ENCODE data around the gene MYO9B.

Gene MYO9B

GRCh38 chr19:17112271-17112670 lies 36.7 kb downstream of the MYO9B start:
- no peak overlapping the region for H3K4me3 ChIP-seq (ENCODE audit: control insufficient read depth in 1 of 7, extremely low read depth in 1 of 7, insufficient read depth in 4 of 7, low read depth in 2 of 7, low read length in 6 of 7)

GRCh38 chr19:17112700-17113099 lies 37.1 kb downstream of the MYO9B start:
- ChIA-PET CTCF (no interaction called here), POLR2A (no interaction called here)
- Histone ChIP-seq H3K4me3 (ENCODE audit: control insufficient read depth in 1 of 7, extremely low read depth in 1 of 7, insufficient read depth in 4 of 7, low read depth in 2 of 7, low read length in 6 of 7) (no peak overlapping the region), H3K27ac (ENCODE audit: insufficient read depth in 1 of 2, low read depth in 1 of 2, low read length in 2 of 2, poor library complexity in 1 of 2, severe bottlenecking in 2 of 2) (no peak overlapping the region), H3K27me3 (replicated peaks in 2 of 5; ENCODE audit: control insufficient read depth in 4 of 5, insufficient read depth in 5 of 5, low read length in 4 of 5) (no peaks in the 10 kb centered on the region), H3K4me1 (ENCODE audit: control extremely low read depth in 1 of 4, control insufficient read depth in 4 of 4, insufficient read depth in 4 of 4, low read length in 3 of 4) (peaks cover 2 to 70% (median 45%) of the 10 kb centered on the region in 4 experiments), H3K9me3 (ENCODE audit: control extremely low read depth in 1 of 5, control insufficient read depth in 4 of 5, insufficient read depth in 2 of 5, low read depth in 1 of 5, low read length in 4 of 5) (peaks cover 0 to 7% (median 0%) of the 10 kb centered on the region in 5 experiments), H3K36me3 (ENCODE audit: control insufficient read depth in 4 of 4, insufficient read depth in 4 of 4, low read length in 3 of 4) (peaks cover 5 to 57% (median 22%) of the 10 kb centered on the region in 4 experiments)
- 88% methylated on average over 7 of the region's 7 CpGs for WGBS (ENCODE audit: insufficient coverage)
- no peak for DNase-seq

More at GRCh38 chr19:17112271-17112670, 36.7 kb downstream of the MYO9B start:
- Histone ChIP-seq H3K36me3 (ENCODE audit: control insufficient read depth in 4 of 4, insufficient read depth in 4 of 4, low read length in 3 of 4) (peaks cover 5 to 62% (median 22%) of the 10 kb centered on the region in 4 experiments), H3K4me1 (ENCODE audit: control extremely low read depth in 1 of 4, control insufficient read depth in 4 of 4, insufficient read depth in 4 of 4, low read length in 3 of 4) (peaks cover 2 to 72% (median 46%) of the 10 kb centered on the region in 4 experiments), H3K9me3 (ENCODE audit: control extremely low read depth in 1 of 5, control insufficient read depth in 4 of 5, insufficient read depth in 2 of 5, low read depth in 1 of 5, low read length in 4 of 5) (peaks cover 0 to 7% (median 0%) of the 10 kb centered on the region in 5 experiments), H3K27me3 (replicated peaks in 2 of 5; ENCODE audit: control insufficient read depth in 4 of 5, insufficient read depth in 5 of 5, low read length in 4 of 5) (no peaks in the 10 kb centered on the region), H3K27ac (ENCODE audit: insufficient read depth in 1 of 2, low read depth in 1 of 2, low read length in 2 of 2, poor library complexity in 1 of 2, severe bottlenecking in 2 of 2) (no peak overlapping the region)
- POLR2A ChIA-PET: no interaction called here
- no peak for DNase-seq
- CTCF ChIA-PET: no interaction called here
- WGBS (ENCODE audit: insufficient coverage): 95% methylated on average over 13 of the region's 17 CpGs

- Histone ChIP-seq H3K4me1 (ENCODE audit: control extremely low read depth in 1 of 4, control insufficient read depth in 4 of 4, insufficient read depth in 4 of 4, low read length in 3 of 4) (peaks cover 2 to 65% (median 43%) of the 10 kb centered on the region in 4 experiments), H3K27ac (ENCODE audit: insufficient read depth in 1 of 2, low read depth in 1 of 2, low read length in 2 of 2, poor library complexity in 1 of 2, severe bottlenecking in 2 of 2) (no peak overlapping the region), H3K4me3 (ENCODE audit: control insufficient read depth in 1 of 7, extremely low read depth in 1 of 7, insufficient read depth in 4 of 7, low read depth in 2 of 7, low read length in 6 of 7) (no peak overlapping the region), H3K9me3 (ENCODE audit: control extremely low read depth in 1 of 5, control insufficient read depth in 4 of 5, insufficient read depth in 2 of 5, low read depth in 1 of 5, low read length in 4 of 5) (peaks cover 0 to 7% (median 0%) of the 10 kb centered on the region in 5 experiments), H3K27me3 (replicated peaks in 2 of 5; ENCODE audit: control insufficient read depth in 4 of 5, insufficient read depth in 5 of 5, low read length in 4 of 5) (no peaks in the 10 kb centered on the region), H3K36me3 (ENCODE audit: control insufficient read depth in 4 of 4, insufficient read depth in 4 of 4, low read length in 3 of 4) (peaks cover 5 to 52% (median 21%) of the 10 kb centered on the region in 4 experiments)
- CTCF ChIA-PET: no interaction called here
- POLR2A ChIA-PET: no interaction called here
- DNase-seq: no peak
- 76% methylated on average over 10 of the region's 17 CpGs for WGBS (ENCODE audit: insufficient coverage)
Measured at GRCh38 chr19:17113127-17113785, 37.7 kb downstream of the MYO9B start.

- Histone ChIP-seq H3K27ac (ENCODE audit: insufficient read depth in 1 of 2, low read depth in 1 of 2, low read length in 2 of 2, poor library complexity in 1 of 2, severe bottlenecking in 2 of 2) (no peak overlapping the region), H3K4me3 (ENCODE audit: control insufficient read depth in 1 of 7, extremely low read depth in 1 of 7, insufficient read depth in 4 of 7, low read depth in 2 of 7, low read length in 6 of 7) (no peak overlapping the region), H3K4me1 (ENCODE audit: control extremely low read depth in 1 of 4, control insufficient read depth in 4 of 4, insufficient read depth in 4 of 4, low read length in 3 of 4) (peaks cover 2 to 56% (median 38%) of the 10 kb centered on the region in 4 experiments), H3K27me3 (replicated peaks in 2 of 5; ENCODE audit: control insufficient read depth in 4 of 5, insufficient read depth in 5 of 5, low read length in 4 of 5) (no peaks in the 10 kb centered on the region), H3K36me3 (ENCODE audit: control insufficient read depth in 4 of 4, insufficient read depth in 4 of 4, low read length in 3 of 4) (peaks cover 7 to 59% (median 27%) of the 10 kb centered on the region in 4 experiments), H3K9me3 (ENCODE audit: control extremely low read depth in 1 of 5, control insufficient read depth in 4 of 5, insufficient read depth in 2 of 5, low read depth in 1 of 5, low read length in 4 of 5) (peaks cover 0 to 7% (median 0%) of the 10 kb centered on the region in 5 experiments)
- WGBS (ENCODE audit: insufficient coverage): 96% methylated on average over 12 of the region's 12 CpGs
- no peak for DNase-seq
- ChIA-PET POLR2A (no interaction called here), CTCF (no interaction called here)
Measured at GRCh38 chr19:17114414-17114831, 38.8 kb downstream of the MYO9B start.

- Histone ChIP-seq H3K27ac (ENCODE audit: insufficient read depth in 1 of 2, low read depth in 1 of 2, low read length in 2 of 2, poor library complexity in 1 of 2, severe bottlenecking in 2 of 2) (peak overlapping the region in 1 of 2 experiments; percentile 47), H3K4me3 (ENCODE audit: control insufficient read depth in 1 of 7, extremely low read depth in 1 of 7, insufficient read depth in 4 of 7, low read depth in 2 of 7, low read length in 6 of 7) (no peak overlapping the region), H3K36me3 (ENCODE audit: control insufficient read depth in 4 of 4, insufficient read depth in 4 of 4, low read length in 3 of 4) (peaks cover 4 to 56% (median 26%) of the 10 kb centered on the region in 4 experiments), H3K27me3 (replicated peaks in 2 of 5; ENCODE audit: control insufficient read depth in 4 of 5, insufficient read depth in 5 of 5, low read length in 4 of 5) (no peaks in the 10 kb centered on the region), H3K9me3 (ENCODE audit: control extremely low read depth in 1 of 5, control insufficient read depth in 4 of 5, insufficient read depth in 2 of 5, low read depth in 1 of 5, low read length in 4 of 5) (peaks cover 0 to 7% (median 0%) of the 10 kb centered on the region in 5 experiments), H3K4me1 (ENCODE audit: control extremely low read depth in 1 of 4, control insufficient read depth in 4 of 4, insufficient read depth in 4 of 4, low read length in 3 of 4) (peaks cover 0 to 41% (median 19%) of the 10 kb centered on the region in 4 experiments)
- POLR2A ChIA-PET: interaction anchor here (2.3 kb wide), 1 partner anchor 8 kb away, joined by 11 read pairs; no protein-coding TSS in a partner anchor
- no peak for DNase-seq
- CTCF ChIA-PET: interaction anchor here (1.7 kb wide), 1 partner anchor 8 kb away, joined by 7 read pairs; no protein-coding TSS in a partner anchor
- WGBS (ENCODE audit: insufficient coverage): 72% methylated on average over 13 of the region's 14 CpGs
Measured at GRCh38 chr19:17116996-17117702, 41.6 kb downstream of the MYO9B start.

GRCh38 chr19:17118957-17119356 lies 43.4 kb downstream of the MYO9B start:
- CTCF ChIA-PET: interaction anchor here (0.6 kb wide), 1 partner anchor 66 kb away, joined by 3 read pairs; no protein-coding TSS in a partner anchor
- Histone ChIP-seq H3K36me3 (ENCODE audit: control insufficient read depth in 4 of 4, insufficient read depth in 4 of 4, low read length in 3 of 4) (peaks cover 10 to 42% (median 24%) of the 10 kb centered on the region in 4 experiments), H3K27ac (ENCODE audit: insufficient read depth in 1 of 2, low read depth in 1 of 2, low read length in 2 of 2, poor library complexity in 1 of 2, severe bottlenecking in 2 of 2) (no peak overlapping the region), H3K9me3 (ENCODE audit: control extremely low read depth in 1 of 5, control insufficient read depth in 4 of 5, insufficient read depth in 2 of 5, low read depth in 1 of 5, low read length in 4 of 5) (peaks cover 0 to 7% (median 4%) of the 10 kb centered on the region in 5 experiments), H3K4me1 (ENCODE audit: control extremely low read depth in 1 of 4, control insufficient read depth in 4 of 4, insufficient read depth in 4 of 4, low read length in 3 of 4) (peaks cover 0 to 26% (median 13%) of the 10 kb centered on the region in 4 experiments), H3K4me3 (ENCODE audit: control insufficient read depth in 1 of 7, extremely low read depth in 1 of 7, insufficient read depth in 4 of 7, low read depth in 2 of 7, low read length in 6 of 7) (no peak overlapping the region), H3K27me3 (replicated peaks in 2 of 5; ENCODE audit: control insufficient read depth in 4 of 5, insufficient read depth in 5 of 5, low read length in 4 of 5) (no peaks in the 10 kb centered on the region)
- WGBS (ENCODE audit: insufficient coverage): 97% methylated on average over 4 of the region's 5 CpGs
- POLR2A ChIA-PET: no interaction called here
- DNase-seq: no peak
